HG02642 (cell line): ENCODE measurements around the gene NDE1.
"Not testable (repeated sequence)": the region's sequence is repeated elsewhere in the genome, so short reads cannot be mapped to it uniquely, and the experiment has no call there.

Experiments
- ATAC-seq: cut with Tn5 transposase; IDR thresholded peaks from one replicate; pipeline ENCODE4 v1.9.1; 2021; ENCODE audit warnings: mild to moderate bottlenecking; ENCODE audit not compliant: unreplicated experiment, poor library complexity

NDE1 gene

DNA sequence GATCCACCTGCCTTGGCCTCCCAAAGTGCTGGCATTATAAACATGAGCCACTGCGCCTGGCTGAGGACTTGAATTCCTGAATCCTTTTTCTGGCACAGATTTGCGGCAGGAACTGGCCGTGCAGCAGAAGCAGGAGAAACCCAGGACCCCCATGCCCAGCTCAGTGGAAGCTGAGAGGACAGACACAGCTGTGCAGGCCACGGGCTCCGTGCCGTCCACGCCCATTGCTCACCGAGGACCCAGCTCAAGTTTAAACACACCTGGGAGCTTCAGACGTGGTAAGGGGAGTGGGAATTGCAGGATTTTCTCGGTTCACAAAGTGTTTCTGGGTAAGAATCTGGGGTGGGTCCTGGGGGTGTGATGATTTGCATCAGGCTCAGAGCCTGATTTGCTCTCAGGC is 41.0 kb downstream of the NDE1 start:
- ATAC-seq: no peak

DNA sequence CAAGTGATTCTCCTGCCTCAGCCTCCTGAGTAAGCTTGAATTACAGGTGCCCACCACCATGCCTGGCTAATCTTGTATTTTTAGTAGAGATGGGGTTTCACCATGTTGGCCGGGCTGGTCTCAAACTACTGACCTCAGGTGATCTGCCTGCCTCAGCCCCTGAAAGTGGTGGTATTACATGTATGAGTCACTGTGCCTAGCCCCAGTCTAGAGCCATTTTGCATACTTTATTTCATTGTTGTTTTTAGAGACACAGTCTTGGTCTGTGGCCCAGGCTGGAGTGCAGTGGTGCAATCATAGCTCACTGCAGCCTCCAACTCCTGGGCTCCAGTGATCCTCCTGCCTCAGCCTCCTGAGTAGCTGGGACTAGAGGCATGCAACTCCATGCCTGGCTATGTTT is 42.5 kb downstream of the NDE1 start:
- ATAC-seq: not testable (repeated sequence)

DNA sequence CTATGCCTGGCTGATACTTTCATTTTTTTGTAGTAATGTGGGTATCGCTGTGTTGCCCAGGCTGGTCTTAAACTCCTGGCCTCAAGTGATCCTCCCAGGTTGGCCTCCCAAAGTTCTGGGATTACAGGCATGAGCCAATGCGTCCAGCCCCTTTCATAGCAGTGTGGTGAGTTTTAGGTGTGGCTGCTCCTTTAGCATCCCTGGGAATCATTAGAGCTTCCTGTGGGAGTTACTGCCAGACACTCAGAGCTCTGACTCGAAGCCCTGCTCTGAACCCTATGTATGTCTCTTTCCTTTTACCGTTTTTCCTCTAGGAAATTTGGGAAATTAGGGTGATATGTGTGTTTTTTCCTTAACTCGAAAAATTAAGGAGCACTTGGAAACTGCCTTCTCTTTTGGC is 44.5 kb downstream of the NDE1 start:
- ATAC-seq: no peak

DNA sequence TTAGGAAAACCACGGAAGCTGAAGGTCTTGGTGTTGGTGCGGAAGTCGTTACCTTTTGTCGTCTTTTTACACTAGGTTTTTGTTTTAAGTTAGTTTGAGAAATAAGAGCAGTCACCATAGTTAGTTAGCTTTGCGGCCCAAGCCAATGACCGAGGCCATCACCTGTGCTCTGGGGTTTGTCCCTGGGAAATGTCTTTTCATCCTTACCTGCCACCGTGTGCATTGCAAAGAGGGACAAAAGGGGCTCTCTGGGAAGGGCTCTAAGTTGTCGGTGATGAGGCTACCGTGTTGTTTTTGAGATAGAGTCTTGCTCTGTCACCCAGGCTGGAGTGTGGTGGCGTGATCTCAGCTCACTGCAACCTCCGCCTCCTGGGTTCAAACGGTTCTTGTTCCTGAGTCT is 49.8 kb downstream of the NDE1 start:
- no peak for ATAC-seq

DNA sequence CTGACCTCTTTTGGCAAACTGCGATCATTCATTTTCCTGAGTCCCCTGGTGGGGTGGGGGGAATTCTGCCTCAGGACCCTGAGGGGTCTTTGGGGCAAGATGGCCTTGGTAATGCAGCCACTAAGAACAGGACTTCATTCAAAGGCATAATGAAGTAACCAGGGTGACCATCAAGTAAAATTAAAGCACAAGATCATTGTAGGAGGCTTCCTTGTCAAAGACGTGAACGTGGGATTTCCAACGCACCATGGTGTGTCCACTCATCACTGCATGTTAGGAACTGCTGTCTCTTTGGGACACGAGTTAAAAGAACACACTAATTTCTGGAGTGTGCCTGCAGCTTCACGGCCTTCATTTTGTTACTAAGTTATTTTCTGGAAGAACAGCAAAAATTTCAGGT is 51.3 kb downstream of the NDE1 start:
- no peak for ATAC-seq

DNA sequence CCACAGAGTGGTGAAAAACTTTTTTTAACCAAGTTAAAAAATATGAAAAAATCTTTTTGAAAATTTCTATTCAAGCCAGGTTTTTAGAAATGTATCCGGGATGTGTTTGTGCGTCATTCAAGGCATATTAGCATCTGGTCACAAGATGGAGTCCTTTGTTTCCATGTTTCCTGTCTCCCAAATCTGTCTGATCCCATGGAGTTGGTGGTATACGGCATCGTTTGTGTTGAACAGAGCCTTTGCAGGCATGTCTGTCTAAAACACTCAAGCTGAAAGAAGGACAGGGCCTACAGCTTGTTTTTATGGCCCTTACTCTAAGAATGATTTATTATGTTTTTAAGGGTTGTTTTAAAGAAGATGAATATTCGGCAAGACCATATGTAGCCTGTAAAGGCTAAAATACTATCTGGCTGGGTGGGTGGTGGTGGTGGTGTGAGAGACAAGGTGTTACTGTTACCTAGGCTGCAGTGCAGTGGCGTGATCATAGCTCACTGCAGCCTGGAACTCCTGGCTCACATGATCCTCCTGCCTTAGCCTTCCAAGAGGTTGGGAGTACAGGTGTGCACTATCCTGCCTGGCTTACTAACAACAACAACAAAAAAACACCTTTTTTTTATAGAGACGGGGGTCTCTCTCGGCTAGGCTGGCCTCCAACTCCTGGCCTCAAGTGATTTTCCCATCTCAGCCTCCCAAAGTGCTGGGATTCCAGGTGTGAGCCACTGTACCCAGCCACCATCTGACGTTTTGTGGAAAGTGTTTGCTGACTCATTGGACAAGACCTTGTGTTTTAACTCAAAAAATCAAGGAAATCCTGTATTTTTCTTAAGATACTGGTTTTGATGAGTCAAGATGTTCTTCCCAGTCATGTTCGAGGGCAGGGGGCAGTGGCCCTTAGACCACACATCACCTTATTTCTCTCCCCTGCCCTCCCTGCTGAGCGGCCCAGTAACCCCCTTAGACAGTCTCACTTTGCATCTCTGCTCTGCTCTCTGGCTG is 52.2 kb downstream of the NDE1 start:
- ATAC-seq: no peak

DNA sequence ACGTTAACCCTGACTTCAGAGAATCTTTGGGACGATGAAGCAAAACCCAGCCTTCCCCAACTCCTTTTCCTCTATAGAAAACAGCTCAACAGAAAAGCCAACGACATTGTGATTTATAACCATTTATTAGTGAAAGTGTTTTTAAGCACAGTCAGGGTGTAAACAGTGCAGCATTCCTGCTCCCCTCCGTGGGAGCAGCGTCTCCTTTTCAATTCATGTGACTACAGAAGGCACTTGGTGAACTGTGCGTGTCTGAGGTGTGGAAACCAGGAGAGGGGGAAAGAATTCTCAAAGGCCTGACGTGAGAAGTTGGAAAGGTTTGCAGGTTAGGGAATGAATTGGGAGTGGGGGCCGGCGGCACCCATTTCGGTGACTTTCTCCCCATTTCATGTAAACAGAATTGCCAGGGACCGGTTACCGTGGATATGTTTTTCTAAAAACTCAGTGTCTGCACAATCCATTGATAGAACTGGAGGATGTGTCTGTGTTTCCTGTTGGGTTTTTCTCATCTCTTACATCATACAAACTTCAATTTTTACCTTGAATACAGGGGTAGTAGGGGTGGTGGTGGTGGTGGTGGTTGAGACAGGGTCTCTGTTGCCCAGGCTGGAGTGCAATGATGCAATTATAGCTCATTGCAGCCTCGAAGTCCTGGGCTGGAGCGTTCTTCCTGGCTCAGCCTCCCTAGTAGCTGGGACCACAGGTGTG is 53.1 kb downstream of the NDE1 start:
- ATAC-seq: no peak

DNA sequence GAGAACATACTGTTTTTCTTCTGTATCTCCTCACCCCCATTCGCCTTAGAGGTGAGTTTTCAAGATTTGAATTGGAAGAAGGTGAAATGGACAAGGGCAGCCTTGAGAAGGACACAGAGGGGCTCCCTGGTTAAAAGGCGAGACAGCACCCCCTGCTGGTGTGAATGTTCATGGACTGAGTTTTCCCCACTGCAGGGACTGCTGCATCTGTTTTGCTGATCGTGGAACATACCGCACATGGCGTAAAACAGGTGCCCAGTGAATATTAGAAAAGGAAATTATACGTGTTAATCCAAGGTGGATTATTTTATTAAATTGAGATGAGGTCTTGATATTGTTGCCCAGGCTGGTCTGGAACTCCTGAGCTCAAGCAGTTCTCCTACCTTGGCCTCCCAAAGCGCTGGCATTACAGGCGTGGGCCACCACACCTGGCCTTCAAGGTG is 54.5 kb downstream of the NDE1 start:
- no peak for ATAC-seq

DNA sequence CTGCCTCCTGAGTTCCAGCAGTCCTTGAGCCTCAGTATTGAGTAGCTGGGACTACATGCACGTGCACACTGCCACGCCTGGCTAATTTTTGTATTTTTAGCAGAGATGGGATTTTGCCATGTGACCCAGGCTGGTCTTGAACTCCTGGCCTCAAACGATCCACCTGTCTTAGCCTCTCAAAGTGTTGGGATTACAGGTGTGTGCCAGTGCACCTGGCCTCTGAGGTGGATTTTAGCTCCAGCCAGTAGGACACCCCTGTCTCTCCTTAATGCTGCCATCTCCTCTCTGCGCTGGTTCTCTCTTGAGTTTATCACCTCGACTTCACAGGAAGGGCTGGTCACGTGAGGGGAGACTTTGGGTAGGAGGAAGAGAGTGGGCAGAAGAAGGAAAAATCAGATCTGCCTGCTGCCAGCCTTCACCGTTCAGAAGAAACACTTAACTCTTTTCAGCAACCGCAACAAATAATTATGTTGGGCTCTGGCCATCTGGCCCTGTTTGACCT is 55.1 kb downstream of the NDE1 start:
- no peak for ATAC-seq

DNA sequence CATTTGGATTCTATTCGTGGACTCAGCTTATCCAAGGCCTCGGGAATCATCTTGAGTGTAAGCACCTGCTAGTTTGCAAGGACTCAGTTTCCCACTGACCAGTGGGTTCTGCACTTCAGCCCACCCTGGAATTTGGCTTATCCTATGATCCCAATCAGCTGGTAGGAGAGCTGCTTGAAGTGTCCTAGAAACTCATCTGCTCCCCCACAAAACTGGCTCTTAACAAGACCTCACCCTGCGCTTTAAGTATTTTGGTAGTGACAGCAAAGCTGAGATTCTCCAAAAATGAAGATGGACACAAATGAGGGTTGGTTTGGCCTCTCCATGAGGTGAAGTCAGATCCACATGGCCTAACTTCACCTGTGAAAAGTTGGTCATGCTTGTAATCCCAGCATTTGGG is 57.3 kb downstream of the NDE1 start:
- no peak for ATAC-seq

DNA sequence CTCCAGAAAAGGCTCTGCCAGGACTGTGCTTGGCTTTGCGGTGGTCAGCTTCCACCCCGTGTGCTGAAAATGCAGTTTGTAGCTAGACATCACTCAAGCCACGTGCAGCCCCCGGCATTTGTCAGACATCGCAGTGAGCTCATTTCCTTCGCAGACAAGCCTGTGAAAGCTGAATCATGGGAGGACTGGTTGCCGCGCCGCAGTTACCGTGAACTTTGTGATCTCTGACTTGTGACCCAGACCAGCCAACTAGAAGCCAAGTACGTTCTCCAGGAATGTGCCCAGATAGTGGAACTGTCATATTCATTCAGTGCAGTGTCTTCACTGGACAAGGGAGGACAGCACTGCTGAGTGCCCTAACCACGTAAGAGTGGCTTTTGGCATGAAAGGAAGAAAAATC is 58.1 kb downstream of the NDE1 start:
- ATAC-seq: no peak

DNA sequence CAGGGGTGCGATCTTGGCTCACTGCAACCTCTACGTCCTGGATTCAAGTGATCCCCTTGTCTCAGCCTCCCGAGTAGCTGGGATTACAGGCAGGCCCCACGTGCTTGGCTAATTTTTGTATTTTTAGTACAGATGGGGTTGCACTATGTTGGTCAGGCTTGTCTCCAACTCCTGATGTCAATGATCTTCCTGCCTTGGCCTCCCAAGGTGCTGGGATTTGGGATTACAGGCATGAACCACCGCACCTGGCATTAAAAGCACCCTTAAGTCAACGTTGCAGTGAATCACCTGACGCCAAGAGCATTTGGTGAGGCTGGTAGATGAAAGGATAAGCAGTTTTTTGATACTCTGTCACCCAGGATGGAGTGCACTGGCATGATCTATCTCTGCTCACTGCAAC is 59.0 kb downstream of the NDE1 start:
- ATAC-seq: no peak

DNA sequence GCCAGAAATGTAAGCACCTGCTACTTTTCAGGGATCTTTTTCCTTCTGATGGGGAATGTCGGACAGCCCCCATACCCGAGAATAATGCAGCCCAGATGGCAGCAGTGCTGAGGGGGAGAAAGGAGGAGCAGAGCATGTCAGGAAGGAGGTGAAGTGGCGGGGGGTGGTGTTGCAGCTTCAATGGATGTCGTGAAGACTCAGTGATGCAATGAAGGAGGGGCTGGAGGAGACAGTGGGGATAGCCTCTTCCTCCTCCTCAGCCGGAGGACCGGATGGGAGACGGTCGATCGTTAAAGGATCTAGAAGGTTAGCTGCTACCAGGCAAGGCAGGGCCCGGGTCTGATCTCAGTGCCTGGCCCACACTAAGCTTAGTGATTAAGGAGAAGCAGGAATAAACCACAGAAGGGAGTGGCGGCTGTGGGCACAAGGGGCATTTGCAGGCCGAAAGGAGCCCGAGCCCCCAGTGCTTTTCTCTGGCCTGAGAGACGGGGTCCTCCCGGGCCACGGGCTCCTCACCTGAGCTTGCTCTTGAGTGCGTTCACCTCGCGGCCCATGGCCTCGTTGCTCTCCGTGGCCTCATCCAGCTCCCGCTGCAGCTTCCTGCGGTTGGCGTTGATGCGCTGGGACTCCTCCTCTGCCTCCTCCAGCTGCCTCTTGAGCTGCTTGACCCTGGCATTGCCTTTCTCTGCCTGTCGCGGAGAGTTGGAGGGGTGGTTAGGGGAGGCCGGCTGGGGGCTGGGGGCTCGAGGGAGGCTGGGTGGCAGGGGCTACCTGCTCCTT is 64.5 kb downstream of the NDE1 start:
- no peak for ATAC-seq

DNA sequence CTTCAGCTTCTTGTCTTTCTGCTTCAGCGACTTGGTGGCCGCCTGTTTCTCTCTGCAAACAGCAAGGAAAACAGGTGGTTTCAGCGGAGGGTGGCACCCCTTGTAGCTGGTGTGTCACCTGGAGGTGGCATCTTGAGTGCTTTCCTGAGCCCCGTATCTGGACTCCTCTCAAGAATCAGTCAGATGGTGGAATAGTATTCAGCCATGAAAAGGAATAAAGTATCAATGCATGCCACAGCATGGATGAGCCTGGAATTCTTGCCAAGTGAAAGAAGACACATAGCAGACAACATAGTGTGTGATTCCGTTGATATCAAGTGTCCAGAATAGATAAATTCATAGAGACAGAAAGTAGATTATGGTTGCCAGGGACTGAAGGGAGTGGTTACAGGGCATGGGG is 65.2 kb downstream of the NDE1 start:
- ATAC-seq: no peak

DNA sequence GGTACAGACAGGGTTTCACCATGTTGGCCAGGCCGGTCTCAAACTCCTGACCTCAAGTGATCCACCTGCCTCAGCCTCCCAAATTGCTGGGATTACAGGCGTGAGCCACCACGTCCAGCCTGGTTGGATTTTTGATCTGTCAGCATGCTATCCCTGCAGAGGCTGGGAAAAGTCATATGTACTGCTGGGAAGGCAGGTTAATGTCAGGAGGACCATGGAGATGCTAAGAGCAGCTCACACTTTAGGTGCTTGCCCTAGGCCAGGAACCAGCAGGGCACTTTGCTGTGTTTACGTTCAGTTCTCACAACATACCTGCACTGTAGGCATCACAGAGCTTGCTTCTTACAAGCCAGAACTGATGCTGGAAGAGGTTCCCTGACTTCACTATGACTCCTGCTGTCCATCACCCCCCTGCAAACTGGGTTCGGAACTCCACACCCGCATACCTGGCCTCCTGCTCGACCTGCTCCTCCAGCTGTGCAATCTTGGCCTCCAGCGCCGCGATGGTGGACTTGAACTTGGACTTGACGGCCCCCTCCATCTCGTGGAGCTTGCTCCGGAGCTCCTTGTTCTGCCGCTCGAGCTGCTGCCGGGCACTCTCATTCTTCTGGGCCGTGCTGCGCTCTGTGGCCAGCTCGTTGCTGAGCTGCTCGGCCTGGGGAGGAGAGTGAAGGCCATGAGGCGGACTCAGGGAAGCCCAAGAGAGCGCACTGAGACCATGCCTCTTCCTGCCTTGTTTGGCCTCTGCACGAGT is 66.8 kb downstream of the NDE1 start:
- no peak for ATAC-seq

DNA sequence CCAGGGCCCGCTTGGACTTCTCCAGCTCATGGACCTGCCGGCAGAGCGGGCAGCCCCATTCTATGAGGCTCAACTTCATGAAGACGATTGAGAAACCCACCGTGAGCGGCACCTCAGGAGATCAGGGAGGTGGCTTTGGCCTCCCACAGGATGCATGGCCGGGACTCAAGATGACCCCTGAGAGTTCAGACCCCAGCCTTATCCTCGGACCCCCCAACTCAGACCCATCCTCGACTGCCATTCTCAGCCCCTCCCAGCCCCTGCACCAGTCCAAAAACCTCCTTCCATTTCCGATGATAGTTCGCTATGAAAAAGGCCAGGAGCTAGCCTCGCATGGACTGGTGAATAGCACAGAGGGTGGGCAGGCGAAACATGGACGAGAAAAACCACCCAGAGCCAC is 71.0 kb downstream of the NDE1 start:
- no peak for ATAC-seq

DNA sequence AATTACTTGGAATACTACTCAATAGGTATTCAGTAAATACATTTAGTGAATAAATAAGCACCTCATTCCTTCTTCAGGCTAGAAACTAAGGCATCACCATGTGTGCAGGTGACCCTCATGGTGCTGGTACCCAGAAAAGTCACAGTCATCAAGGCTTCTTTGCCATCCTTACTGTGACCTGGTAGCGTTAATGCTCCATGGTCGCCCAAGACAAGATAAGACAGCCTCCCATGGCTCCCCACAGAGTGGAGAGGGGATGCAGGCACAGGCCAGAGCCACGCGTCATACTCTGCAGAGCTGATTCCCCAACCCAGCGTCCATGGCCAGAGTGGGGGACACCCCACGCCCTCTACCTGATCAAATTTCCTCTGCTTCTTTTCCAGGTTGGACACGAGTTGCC is 73.8 kb downstream of the NDE1 start:
- ATAC-seq: no peak

DNA sequence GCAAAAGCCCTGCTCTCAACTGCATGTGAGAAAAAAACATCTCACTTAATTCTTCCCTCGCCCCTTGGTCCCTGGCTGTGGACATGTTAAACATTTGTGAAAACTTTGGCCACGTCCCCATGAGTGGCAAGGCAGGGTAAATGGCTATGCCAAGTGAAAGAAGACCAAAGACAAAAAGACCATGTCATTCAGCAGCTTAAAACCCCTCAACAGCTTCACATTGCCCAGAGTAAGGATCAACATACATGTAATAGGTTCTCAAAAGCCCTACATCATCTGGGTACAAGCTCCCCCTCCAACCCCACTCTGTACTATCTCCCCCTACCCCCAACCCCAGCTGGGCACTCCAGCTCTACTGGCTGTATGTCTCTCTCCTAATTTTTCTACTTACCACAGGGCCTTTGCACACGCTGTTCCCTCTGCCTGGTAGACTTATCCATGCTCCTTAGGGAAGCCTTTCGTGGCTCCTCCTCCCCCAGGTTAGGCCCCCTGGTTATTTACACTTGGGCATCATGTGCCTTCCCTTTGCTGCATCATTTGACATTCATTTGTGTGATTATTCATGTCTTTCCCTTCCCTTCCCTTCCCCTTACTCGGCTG is 75.7 kb downstream of the NDE1 start:
- no peak for ATAC-seq

DNA sequence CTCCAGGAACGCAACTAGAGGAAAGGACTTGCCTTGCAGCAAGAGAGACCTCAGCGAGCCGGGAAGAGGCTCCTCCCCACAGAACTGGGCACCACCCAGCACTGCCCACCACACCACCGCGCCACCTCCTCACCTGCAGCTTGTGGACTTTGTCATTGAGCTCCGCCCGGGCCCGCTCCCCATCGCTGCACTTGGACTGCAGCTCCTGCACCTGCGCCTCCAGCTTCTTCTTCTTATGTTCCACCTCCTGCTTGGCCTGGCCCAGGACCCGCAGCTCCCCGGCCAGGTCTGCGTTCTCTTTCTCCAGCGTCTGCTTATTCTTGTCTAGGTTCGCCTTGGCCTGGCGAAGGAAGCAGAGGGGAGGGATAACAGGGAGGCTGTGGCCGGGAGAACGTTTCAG is 76.7 kb downstream of the NDE1 start:
- ATAC-seq: no peak

DNA sequence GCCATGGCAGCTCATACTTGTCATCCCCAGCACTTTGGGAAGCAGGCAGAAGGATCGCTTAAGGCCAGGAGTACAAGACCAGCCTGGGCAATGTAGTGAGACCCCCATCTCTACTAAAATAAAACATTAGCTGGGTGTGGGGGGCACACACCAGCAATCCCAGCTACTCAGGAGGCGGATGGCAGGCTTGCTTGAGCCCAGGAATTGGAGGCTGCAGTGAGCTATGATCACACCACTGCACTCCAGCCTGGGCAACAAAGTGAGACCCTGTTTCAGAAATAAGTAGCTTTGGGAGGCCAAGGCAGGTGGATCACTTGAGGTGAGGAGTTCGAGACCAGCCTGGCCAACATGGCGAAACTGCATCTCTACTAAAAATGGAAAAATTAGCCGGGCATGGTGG is 77.7 kb downstream of the NDE1 start:
- not testable (repeated sequence) for ATAC-seq
